GM18873 (cell line): Measurements from ENCODE around the gene SNAI3.
A peak's percentile ranks its signal among the peaks of the same experiment; 100 is the strongest.

Experiments
- ATAC-seq: cut with Tn5 transposase; IDR thresholded peaks from one replicate; pipeline ENCODE4 v1.9.1; 2021; ENCODE audit warnings: mild to moderate bottlenecking, moderate library complexity, moderate number of reproducible peaks; ENCODE audit not compliant: unreplicated experiment, low FRiP score

The SNAI3 gene

GRCh38 chr16:88653596-88654362 is 32.5 kb downstream of the SNAI3 start:
- ATAC-seq: no peak

DNA sequence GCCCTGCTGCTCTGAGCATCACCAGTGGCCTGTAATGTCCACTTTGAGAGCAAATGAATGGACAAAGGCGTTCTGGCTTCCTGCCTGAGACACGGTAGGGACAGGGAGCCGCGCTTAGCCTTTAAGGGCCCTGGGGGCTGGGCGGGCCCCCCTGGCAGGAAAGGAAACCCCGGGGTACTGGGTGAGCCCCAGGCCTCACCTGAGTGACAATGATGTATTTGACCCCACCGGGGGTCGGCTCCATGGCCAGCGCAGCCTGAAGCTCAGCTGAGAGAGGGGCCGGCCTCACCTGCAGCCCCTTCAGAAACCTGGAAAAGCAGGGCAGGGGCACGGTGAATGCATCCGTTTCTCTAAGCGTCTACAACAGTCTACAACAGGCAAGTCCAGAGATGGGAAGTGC is 33.2 kb downstream of the SNAI3 start:
- no peak for ATAC-seq

GRCh38 chr16:88652762-88653063 is 33.6 kb downstream of the SNAI3 start:
- ATAC-seq: no peak

GRCh38 chr16:88651989-88652761 is 34.1 kb downstream of the SNAI3 start:
- no peak for ATAC-seq

DNA sequence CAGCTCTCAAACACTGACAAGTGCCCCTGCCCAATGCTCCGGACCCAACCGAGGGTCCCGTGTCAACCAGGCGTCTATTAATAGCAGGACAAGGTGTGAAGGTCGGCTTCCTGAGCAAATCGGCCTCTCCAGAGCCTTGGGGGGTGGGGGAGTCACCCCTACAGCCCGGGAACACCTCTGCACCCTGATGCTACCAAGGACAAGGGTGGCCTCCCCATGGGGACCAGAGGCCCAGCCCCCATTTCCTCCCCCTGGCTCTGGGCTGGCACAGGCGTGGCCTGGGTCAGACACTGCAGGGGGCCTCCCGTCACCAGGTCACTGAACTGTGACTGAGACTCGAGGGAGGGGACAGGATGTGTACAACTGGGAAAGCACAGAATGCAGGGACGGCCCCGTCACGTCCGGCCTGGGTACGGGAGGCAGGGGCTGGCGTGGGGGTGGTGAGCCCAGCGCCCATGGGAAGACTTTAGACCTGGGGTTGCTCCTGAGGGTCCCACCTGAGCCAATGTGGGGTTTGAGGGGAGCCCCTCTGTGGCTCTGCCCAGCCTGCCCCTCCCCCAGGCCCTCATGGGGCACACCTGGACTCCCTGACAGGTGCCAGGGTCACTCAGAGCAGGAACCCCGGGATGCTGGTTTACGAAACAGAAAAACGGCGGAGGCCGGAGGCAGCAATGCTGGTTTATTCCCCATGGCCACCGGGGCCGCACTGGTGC is 34.9 kb downstream of the SNAI3 start:
- peak; percentile 66 for ATAC-seq

DNA sequence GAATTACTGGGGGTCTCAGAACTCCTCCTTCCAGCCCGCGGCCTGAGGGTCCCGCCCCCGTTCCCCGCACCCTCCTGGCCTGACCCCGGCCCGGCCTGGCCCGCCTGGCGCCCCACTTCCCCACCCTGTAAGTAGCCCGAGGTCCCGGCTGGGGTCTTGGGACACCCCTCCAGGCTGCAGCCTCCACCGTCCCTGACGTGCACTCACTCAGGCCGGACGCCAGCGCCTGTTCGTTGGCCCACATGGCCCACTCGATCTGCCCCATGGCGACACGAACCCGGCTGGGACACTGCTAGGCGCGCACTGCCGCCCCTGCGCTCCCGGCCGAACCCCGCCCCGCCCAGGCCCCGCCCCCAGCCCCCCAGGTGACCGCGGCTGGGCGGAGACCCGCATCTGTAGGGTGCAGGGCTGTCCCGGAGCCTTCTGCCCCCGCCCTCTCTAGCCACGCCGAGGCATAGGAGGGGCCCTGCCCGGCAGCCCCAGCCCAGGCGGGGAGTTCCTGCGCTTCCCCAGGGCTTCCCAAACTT is 35.5 kb downstream of the SNAI3 start, which contains the start of gene CYBA:
CYBA (minus strand) TSS at position 305 of the 527 bp plus-strand sequence; CDS start at position 265, 40 bp downstream.
- ATAC-seq: peak; percentile 45

- ATAC-seq: peak; percentile 12
Observed at GRCh38 chr16:88649924-88650748, 36.2 kb downstream of the SNAI3 start.

- no peak for ATAC-seq
Observed at GRCh38 chr16:88649195-88649923, 36.9 kb downstream of the SNAI3 start.

DNA sequence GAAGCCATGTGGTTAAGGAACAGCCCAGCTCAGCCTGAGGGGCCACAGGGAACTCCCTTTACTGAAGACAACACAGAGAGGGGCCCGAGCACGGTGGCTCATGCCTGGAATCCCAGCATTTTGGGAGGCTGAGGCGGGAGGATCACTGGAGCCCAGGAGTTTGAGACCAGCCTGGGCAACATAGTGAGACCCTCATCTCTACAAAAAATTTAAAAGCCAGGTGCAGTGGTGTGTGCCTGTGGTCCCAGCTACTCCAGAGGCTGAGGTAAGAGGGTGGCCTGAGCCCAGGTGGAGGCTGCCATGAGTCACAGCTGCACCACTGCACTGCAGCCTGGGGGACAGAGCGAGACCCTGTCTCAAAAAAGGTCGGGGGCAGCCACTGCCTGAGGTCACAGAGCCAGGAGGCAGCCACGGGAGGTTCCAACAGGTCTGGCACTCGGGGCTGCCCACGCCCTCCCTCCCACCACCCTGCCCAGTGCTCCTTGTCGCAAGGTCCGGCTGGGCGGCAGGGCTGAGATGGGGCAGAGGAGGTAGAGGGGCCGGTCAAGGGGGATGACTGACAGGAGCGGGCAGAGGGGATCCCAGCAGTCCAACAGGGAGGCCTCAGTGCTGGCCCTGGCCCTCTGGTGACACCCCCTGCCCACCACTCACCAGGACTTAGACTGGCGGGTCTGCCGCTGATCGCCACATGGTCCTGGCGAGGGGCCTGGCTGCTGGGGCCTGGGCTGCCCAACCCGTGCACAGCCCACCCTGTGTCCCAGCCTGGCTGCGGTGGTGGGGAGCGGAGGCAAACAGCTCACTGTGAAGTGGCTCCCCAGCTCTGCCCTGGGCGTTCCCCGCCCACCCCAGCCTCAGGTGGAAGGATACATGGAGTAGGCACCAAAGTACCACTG is 38.9 kb downstream of the SNAI3 start:
- no peak for ATAC-seq

GRCh38 chr16:88646345-88647034 is 39.8 kb downstream of the SNAI3 start:
- no peak for ATAC-seq

DNA sequence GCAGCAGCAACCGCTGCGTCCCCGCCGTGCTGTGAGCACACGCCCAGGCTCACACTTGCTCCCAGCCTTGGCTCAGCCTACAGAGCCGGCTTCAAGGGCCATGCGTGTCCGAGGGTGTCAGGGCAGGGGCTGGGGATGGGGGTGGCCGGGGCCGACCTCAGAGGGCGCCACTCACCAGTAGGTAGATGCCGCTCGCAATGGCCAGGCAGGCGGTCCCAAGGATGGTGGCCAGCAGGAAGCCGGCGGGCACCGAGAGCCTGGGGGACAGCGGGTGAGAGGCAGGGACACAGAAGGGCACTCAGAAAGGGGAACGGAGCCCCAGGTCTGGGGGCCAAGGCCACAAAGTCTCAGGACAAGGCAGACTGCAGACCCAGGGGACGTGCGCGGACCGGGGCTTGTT is 40.4 kb downstream of the SNAI3 start:
- no peak for ATAC-seq

- no peak for ATAC-seq
Observed at GRCh38 chr16:88645455-88645854, 40.9 kb downstream of the SNAI3 start.

DNA sequence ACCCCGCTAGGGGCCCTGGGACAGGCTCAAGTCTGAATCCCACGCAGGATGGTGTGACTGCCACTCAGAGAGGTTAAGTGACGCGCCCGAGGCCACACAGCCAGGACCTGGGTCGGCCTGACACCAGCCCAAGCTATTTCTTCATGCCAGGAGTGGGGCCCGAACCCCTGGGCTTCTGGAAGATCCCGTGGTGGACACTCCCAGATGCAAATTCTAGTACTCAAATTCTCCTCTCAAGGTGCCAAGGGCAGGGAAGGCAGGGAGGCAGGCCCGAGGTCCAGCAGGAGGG is 42.7 kb downstream of the SNAI3 start:
- ATAC-seq: no peak

GRCh38 chr16:88642881-88643643 is 43.2 kb downstream of the SNAI3 start:
- ATAC-seq: no peak

- no peak for ATAC-seq
Observed at GRCh38 chr16:88640498-88641247, 45.6 kb downstream of the SNAI3 start.

- no peak for ATAC-seq
Observed at GRCh38 chr16:88640039-88640495, 46.2 kb downstream of the SNAI3 start.
